SK-N-SH (cell line): ENCODE results near the gene PNPLA1. TPM values are rescaled to one million over a fixed set of nuclear protein-coding genes. Genes with fewer than 3 reads are reported as not detected.

Experiments used
- CTCF ChIA-PET: fragments of 300-600, 350-600 bp; formaldehyde crosslinking; extraction: SDS; loops from one replicate; lab custom pipeline; 2021; lab: Yijun Ruan, JAX
- POLR2A ChIA-PET: fragments of 350-600 bp; sonication (Branson Sonifier 250); formaldehyde crosslinking; extraction: SDS; loops from one replicate; lab custom pipeline; 2020; ENCODE audit warnings: antibody characterized with exemption, inconsistent platforms; lab: Yijun Ruan, JAX
- DNase-seq: peaks from one replicate; pipeline ENCODE4 v3.0.0; 2012
- H2AFZ ChIP-seq: fragments of 200-600 bp; sonication (generic); 2 replicates; pipeline ENCODE4 v1.8.1; 2016; ENCODE audit warnings: antibody characterized with exemption, mild to moderate bottlenecking, low read depth
- H3F3A ChIP-seq: fragments of 200-600 bp; sonication (generic); replicated peaks from 2 replicates; pipeline ENCODE3; 2016; ENCODE audit warnings: antibody characterized with exemption, mild to moderate bottlenecking; ENCODE audit not compliant: insufficient read depth
- H3K27ac ChIP-seq, 2 experiments: fragments of 200-500 bp in 1 of 2; fragments of 200-600 bp in 1 of 2; sonication (Bioruptor generic) in 1 of 2; sonication (generic), shearing (Covaris generic) in 1 of 2; 2 replicates each; pipeline versions ENCODE4 v1.5.1 to v1.6.1; 2014 to 2016; ENCODE audit warnings: low read depth in 2 of 2, inconsistent platforms in 1 of 2, low read length in 1 of 2, mild to moderate bottlenecking in 1 of 2, mixed read lengths in 1 of 2
- H3K27me3 ChIP-seq: fragments of 200-600 bp; sonication (generic), shearing (Covaris generic); 2 replicates; pipeline ENCODE4 v1.6.1; 2016; ENCODE audit warnings: mixed run types; ENCODE audit not compliant: insufficient read depth
- H3K36me3 ChIP-seq, 2 experiments: fragments of 200-500 bp in 1 of 2; fragments of 200-600 bp in 1 of 2; sonication (Bioruptor generic) in 1 of 2; sonication (generic) in 1 of 2; replicated peaks in 1 of 2; 2 replicates each; pipeline versions ENCODE3 to v1.5.1; 2014 to 2016; ENCODE audit warnings: low read length in 1 of 2, mild to moderate bottlenecking in 1 of 2; ENCODE audit not compliant: insufficient read depth in 2 of 2, control insufficient read depth in 1 of 2
- H3K4me1 ChIP-seq, 2 experiments: fragments of 200-500 bp in 1 of 2; fragments of 200-600 bp in 1 of 2; sonication (Bioruptor generic) in 1 of 2; sonication (generic), shearing (Covaris generic) in 1 of 2; 2 replicates each; pipeline versions ENCODE4 v1.5.1 to v1.6.1; 2014 to 2016; ENCODE audit warnings: low read depth in 1 of 2, low read length in 1 of 2, mixed run types in 1 of 2; ENCODE audit not compliant: insufficient read depth in 2 of 2, control insufficient read depth in 1 of 2
- H3K4me2 ChIP-seq: fragments of 200-600 bp; sonication (generic), shearing (Covaris generic); 2 replicates; pipeline ENCODE4 v1.6.1; 2017; ENCODE audit warnings: mixed run types
- H3K4me3 ChIP-seq, 2 experiments: fragments of 200-500 bp in 1 of 2; fragments of 200-600 bp in 1 of 2; sonication (Bioruptor generic) in 1 of 2; sonication (generic), shearing (Covaris generic) in 1 of 2; 2 replicates each; pipeline versions ENCODE4 v1.5.1 to v1.8.1; 2014 to 2016; ENCODE audit warnings: low read depth in 2 of 2, inconsistent platforms in 1 of 2, low read length in 1 of 2, mild to moderate bottlenecking in 1 of 2, mixed read lengths in 1 of 2, moderate library complexity in 1 of 2
- H3K79me2 ChIP-seq: fragments of 200-600 bp; sonication (generic); 2 replicates; pipeline ENCODE4 v1.8.1; 2017; ENCODE audit warnings: mild to moderate bottlenecking; ENCODE audit not compliant: insufficient read depth
- H3K9ac ChIP-seq: fragments of 200-600 bp; sonication (generic); 2 replicates; pipeline ENCODE4 v1.6.1; 2017; ENCODE audit warnings: mixed run types
- H3K9me2 ChIP-seq: fragments of 200-600 bp; sonication (generic); 2 replicates; pipeline ENCODE4 v1.6.1; 2017; ENCODE audit warnings: mixed run types
- H3K9me3 ChIP-seq: fragments of 200-600 bp; sonication (generic); 2 replicates; pipeline ENCODE4 v1.6.1; 2017; ENCODE audit warnings: mixed run types, mild to moderate bottlenecking, moderate library complexity
- H4K20me1 ChIP-seq: fragments of 200-600 bp; sonication (generic); 2 replicates; pipeline ENCODE4 v1.6.1; 2017; ENCODE audit warnings: mild to moderate bottlenecking, mixed run types; ENCODE audit not compliant: insufficient read depth
- CHD2 ChIP-seq: fragments of 150-350 bp; IDR thresholded peaks from 2 replicates; pipeline ENCODE4 v1.6.1; 2018; ENCODE audit warnings: low read length; ENCODE audit not compliant: partially characterized antibody
- ELF1 ChIP-seq: IDR thresholded peaks from 2 replicates; pipeline ENCODE4 v1.4.0; 2012
- EP300 ChIP-seq, 2 experiments: IDR thresholded peaks; 2 replicates each; pipeline versions ENCODE4 v1.4.0 to v1.6.1; 2012; ENCODE audit warnings: borderline replicate concordance in 1 of 2, low read depth in 1 of 2, low read length in 1 of 2
- FOSL2 ChIP-seq: IDR thresholded peaks from 2 replicates; pipeline ENCODE4 v1.4.0; 2012; ENCODE audit warnings: low read depth, mild to moderate bottlenecking, moderate library complexity, borderline replicate concordance
- FOXJ3 ChIP-seq: sonication (generic); formaldehyde crosslinking; IDR thresholded peaks from 2 replicates; pipeline ENCODE4 v1.5.1; 2020; ENCODE audit warnings: mild to moderate bottlenecking, missing genetic modification reagents
- FOXM1 ChIP-seq: IDR thresholded peaks from 2 replicates; pipeline ENCODE4 v1.4.0; 2012; ENCODE audit warnings: low read depth, mild to moderate bottlenecking
- GABPA ChIP-seq: IDR thresholded peaks from 2 replicates; pipeline ENCODE4 v1.4.0; 2012; ENCODE audit warnings: low read depth, mild to moderate bottlenecking
- JUND ChIP-seq: IDR thresholded peaks from 2 replicates; pipeline ENCODE4 v1.4.0; 2012
- MEF2A ChIP-seq: IDR thresholded peaks from 2 replicates; pipeline ENCODE4 v1.4.0; 2012; ENCODE audit warnings: low read depth, borderline replicate concordance
- RFX5 ChIP-seq: IDR thresholded peaks from 2 replicates; pipeline ENCODE4 v1.6.1; 2012; ENCODE audit warnings: mild to moderate bottlenecking, improper control_type of control experiment, low read length
- RXRA ChIP-seq: IDR thresholded peaks from 2 replicates; pipeline ENCODE4 v1.4.0; 2012; ENCODE audit warnings: low read depth, mild to moderate bottlenecking, borderline replicate concordance
- SIN3A ChIP-seq: IDR thresholded peaks from 2 replicates; pipeline ENCODE4 v1.6.1; 2012; ENCODE audit warnings: low read depth, mild to moderate bottlenecking, low read length, moderate library complexity, borderline replicate concordance
- SMC3 ChIP-seq: IDR thresholded peaks from 2 replicates; pipeline ENCODE4 v1.6.1; 2012; ENCODE audit warnings: low read depth, low read length, improper control_type of control experiment
- TAF1 ChIP-seq: IDR thresholded peaks from 2 replicates; pipeline ENCODE4 v1.6.1; 2012; ENCODE audit warnings: low read depth, mild to moderate bottlenecking, low read length, moderate library complexity, borderline replicate concordance
- TEAD4 ChIP-seq: IDR thresholded peaks from 2 replicates; pipeline ENCODE4 v1.4.0; 2012; ENCODE audit warnings: mild to moderate bottlenecking, borderline replicate concordance; ENCODE audit not compliant: insufficient read depth
- YY1 ChIP-seq: IDR thresholded peaks from 2 replicates; pipeline ENCODE4 v1.4.0; 2012; ENCODE audit warnings: low read depth, mild to moderate bottlenecking
- WGBS: methylation state at CpG from one replicate; pipeline ENCODE4 v1.1.6; 2017; ENCODE audit warnings: low lambda C conversion rate; 5-methylcytosine and 5-hydroxymethylcytosine counted together
- polyA plus RNA-seq, 3 experiments: library from polyadenylated mRNA; depleted of rRNA; stranded (reverse); fragments of >200 nt; gene quantifications; 2 replicates each; pipeline ENCODE4 v1.2.3, GENCODE V29; 2012
- TF ChIP-seq, protein P1 (sequence below): IDR thresholded peaks from 2 replicates; pipeline ENCODE4 v1.4.0; 2012; ENCODE audit warnings: low read depth, borderline replicate concordance
- TF ChIP-seq, protein P2 (sequence below): fragments of 150-350 bp; IDR thresholded peaks from 2 replicates; pipeline ENCODE4 v1.6.1; 2016; ENCODE audit warnings: mild to moderate bottlenecking, low read depth, low read length
- TF ChIP-seq, protein P3 (sequence below): fragments of 200-600 bp; sonication (generic); IDR thresholded peaks from 2 replicates; pipeline ENCODE4 v1.6.1; 2017; ENCODE audit warnings: antibody characterized with exemption, mild to moderate bottlenecking, moderate library complexity
- TF ChIP-seq, protein P4 (sequence below): fragments of 150-350 bp; IDR thresholded peaks from 2 replicates; pipeline ENCODE4 v1.6.1; 2017; ENCODE audit warnings: antibody characterized with exemption, low read length, low read depth, borderline replicate concordance

The PNPLA1 gene
- polyA plus RNA-seq, 1 of the 3 experiments (the other 2 are of a cell fraction): not detected

DNA sequence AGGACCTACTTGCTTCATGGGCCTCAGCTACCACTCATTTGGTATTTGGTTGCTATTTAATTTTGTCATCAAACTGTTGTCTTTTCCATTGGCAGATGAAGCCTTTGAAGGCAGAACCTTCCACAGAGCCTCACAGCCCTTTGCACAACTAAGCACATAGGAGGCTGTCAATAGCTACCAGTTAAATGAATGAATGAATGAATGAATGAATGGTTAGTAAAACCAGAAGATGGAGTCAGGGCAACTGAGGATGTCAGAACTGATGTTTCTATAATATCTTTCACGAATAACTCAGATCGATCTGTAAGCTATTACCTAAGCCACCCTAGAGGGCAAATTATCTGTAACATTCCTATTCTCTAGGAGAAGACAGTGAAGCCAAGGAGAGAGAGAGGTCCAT lies 47.8 kb downstream of the PNPLA1 start:
- WGBS: 83% methylated on average over 2 of the region's 2 CpGs
- Histone ChIP-seq H3K27me3 (no peaks in the 10 kb centered on the region; the same call in 1 of the 2 replicates), H3K9me2 (no peaks in the 10 kb centered on the region), H3K9me3 (no peaks in the 10 kb centered on the region), H3K27ac (no peak overlapping the region), H3K9ac (no peak overlapping the region), H3K4me2 (no peak overlapping the region), H3K79me2 (no peaks in the 10 kb centered on the region), H3K36me3 (no peaks in the 10 kb centered on the region), H3F3A (no peaks in the 10 kb centered on the region), H2AFZ (no peak overlapping the region), H4K20me1 (no peaks in the 10 kb centered on the region), H3K4me3 (no peak overlapping the region), H3K4me1 (peaks cover 0 to 2% of the 10 kb centered on the region in 2 experiments; a peak in 1 of 4 replicates)
- no peak for TF ChIP-seq FOXJ3 (CRISPR knock-in tag)
- TF ChIP-seq, protein P1, sequence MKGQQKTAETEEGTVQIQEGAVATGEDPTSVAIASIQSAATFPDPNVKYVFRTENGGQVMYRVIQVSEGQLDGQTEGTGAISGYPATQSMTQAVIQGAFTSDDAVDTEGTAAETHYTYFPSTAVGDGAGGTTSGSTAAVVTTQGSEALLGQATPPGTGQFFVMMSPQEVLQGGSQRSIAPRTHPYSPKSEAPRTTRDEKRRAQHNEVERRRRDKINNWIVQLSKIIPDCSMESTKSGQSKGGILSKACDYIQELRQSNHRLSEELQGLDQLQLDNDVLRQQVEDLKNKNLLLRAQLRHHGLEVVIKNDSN: no peak
- no peak for TF ChIP-seq CHD2
- TF ChIP-seq, protein P2, sequence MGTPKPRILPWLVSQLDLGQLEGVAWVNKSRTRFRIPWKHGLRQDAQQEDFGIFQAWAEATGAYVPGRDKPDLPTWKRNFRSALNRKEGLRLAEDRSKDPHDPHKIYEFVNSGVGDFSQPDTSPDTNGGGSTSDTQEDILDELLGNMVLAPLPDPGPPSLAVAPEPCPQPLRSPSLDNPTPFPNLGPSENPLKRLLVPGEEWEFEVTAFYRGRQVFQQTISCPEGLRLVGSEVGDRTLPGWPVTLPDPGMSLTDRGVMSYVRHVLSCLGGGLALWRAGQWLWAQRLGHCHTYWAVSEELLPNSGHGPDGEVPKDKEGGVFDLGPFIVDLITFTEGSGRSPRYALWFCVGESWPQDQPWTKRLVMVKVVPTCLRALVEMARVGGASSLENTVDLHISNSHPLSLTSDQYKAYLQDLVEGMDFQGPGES: no peak
- TF ChIP-seq RFX5: no peak
- TF ChIP-seq TEAD4: no peak
- POLR2A ChIA-PET: no interaction called here
- CTCF ChIA-PET: interaction anchor here (0.9 to 15.1 kb wide), 3 partner anchors 11 to 1858 kb away, joined by 3 to 123 read pairs (median 3); no protein-coding TSS in a partner anchor
- DNase-seq: no peak

DNA sequence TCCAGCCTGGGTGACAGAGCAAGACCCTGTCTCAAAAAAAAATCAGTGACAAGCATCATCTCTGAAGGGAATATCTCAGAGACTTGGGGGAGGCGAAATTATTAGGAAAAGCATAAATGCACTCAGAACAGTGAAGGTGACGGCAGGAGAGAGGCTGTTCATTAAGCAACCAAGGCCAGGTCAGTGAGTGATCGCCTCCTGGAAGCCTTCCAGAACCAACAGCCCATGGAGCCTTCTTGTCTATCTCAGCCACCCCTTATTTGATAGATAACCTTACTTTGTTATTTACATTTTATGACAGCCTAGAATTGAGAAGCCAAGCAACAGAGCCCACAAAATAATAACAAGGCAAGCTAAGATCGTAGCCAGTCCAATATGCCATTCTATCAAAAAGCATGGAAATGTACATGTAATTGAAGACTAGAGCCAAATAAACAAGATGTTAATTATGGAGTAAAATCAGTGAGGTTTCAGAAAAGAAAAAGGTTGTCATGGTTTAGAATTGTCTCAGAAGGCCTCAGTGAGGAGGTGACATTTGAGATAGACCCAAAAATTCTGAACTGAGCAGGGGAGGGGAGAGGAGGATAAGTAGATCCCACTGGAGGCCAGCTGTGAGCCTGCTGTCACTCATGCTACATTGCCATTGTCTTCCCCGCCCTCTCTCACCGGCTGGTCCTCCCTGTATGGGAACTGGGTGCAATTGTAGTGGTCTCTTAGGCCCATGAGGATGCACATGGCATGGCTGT lies 49.0 kb downstream of the PNPLA1 start:
- no peaks in the 10 kb centered on the region for H3K9me3 ChIP-seq
- H3K4me1 ChIP-seq: peaks cover 0 to 10% of the 10 kb centered on the region in 2 experiments; a peak in 1 of 4 replicates
- no peak overlapping the region for H3K4me2 ChIP-seq
- WGBS: 62% methylated on average over 6 of the region's 6 CpGs
- no peaks in the 10 kb centered on the region for H3F3A ChIP-seq
- H3K9me2 ChIP-seq: no peaks in the 10 kb centered on the region
- H3K27me3 ChIP-seq: no peaks in the 10 kb centered on the region; the same call in 1 of the 2 replicates
- POLR2A ChIA-PET: no interaction called here
- H3K4me3 ChIP-seq: no peak overlapping the region
- no peak overlapping the region for H3K27ac ChIP-seq
- H4K20me1 ChIP-seq: no peaks in the 10 kb centered on the region
- no peak overlapping the region for H2AFZ ChIP-seq
- no peaks in the 10 kb centered on the region for H3K79me2 ChIP-seq
- CTCF ChIA-PET: interaction anchor here (0.5 to 15.1 kb wide), 7 partner anchors 9 to 1859 kb away, joined by 3 to 123 read pairs (median 3); no protein-coding TSS in a partner anchor
- no peak for DNase-seq
- H3K9ac ChIP-seq: no peak overlapping the region
- no peaks in the 10 kb centered on the region for H3K36me3 ChIP-seq
- TF ChIP-seq, protein P3, sequence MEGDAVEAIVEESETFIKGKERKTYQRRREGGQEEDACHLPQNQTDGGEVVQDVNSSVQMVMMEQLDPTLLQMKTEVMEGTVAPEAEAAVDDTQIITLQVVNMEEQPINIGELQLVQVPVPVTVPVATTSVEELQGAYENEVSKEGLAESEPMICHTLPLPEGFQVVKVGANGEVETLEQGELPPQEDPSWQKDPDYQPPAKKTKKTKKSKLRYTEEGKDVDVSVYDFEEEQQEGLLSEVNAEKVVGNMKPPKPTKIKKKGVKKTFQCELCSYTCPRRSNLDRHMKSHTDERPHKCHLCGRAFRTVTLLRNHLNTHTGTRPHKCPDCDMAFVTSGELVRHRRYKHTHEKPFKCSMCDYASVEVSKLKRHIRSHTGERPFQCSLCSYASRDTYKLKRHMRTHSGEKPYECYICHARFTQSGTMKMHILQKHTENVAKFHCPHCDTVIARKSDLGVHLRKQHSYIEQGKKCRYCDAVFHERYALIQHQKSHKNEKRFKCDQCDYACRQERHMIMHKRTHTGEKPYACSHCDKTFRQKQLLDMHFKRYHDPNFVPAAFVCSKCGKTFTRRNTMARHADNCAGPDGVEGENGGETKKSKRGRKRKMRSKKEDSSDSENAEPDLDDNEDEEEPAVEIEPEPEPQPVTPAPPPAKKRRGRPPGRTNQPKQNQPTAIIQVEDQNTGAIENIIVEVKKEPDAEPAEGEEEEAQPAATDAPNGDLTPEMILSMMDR: no peak
- TF ChIP-seq SMC3: no peak
- no peak for TF ChIP-seq GABPA
- no peak for TF ChIP-seq RXRA
- no peak for TF ChIP-seq TAF1
- no peak for TF ChIP-seq RFX5
- no peak for TF ChIP-seq YY1
- no peak for TF ChIP-seq EP300 (IDR thresholded peaks at IDR 0.05; ENCODE audit: borderline replicate concordance in 1 of 2, low read depth in 1 of 2, low read length in 1 of 2)
- TF ChIP-seq MEF2A: no peak
- no peak for TF ChIP-seq SIN3A
- no peak for TF ChIP-seq TEAD4
- TF ChIP-seq, protein P1: no peak
- no peak for TF ChIP-seq FOXM1
- TF ChIP-seq, protein P4, sequence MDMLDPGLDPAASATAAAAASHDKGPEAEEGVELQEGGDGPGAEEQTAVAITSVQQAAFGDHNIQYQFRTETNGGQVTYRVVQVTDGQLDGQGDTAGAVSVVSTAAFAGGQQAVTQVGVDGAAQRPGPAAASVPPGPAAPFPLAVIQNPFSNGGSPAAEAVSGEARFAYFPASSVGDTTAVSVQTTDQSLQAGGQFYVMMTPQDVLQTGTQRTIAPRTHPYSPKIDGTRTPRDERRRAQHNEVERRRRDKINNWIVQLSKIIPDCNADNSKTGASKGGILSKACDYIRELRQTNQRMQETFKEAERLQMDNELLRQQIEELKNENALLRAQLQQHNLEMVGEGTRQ: no peak
- TF ChIP-seq FOSL2: no peak
- no peak for TF ChIP-seq ELF1
- no peak for TF ChIP-seq JUND
